Measurements from ENCODE around the gene VILL.

VILL gene

DNA sequence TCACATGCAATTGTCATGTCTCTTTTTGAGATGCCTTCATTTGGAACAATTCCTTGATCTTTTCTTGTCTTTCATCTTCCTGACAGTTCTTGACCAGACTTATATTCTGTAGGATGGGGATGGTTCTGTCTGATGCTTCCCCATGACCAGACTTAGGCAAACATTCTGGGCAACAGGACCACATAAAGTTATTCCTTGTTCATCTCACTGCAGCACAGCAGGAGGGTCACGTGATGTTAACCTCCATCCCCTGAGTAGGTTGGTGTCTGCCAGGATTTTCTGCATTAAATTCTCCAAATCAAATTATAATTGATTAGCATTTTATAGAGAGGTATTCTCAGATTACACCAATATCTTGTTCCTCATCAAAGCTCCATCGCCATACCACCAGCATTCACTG is 56.2 kb downstream of the VILL start:
- no peaks in the 10 kb centered on the region for H3K9me3 ChIP-seq (ENCODE audit: control insufficient read depth, low read length)
- no peaks in the 10 kb centered on the region for H3K36me3 ChIP-seq (ENCODE audit: control insufficient read depth in 1 of 2, insufficient read depth in 2 of 2, low read depth in 1 of 2, low read length in 2 of 2)
- H3K27ac ChIP-seq (ENCODE audit: low read length, poor library complexity, severe bottlenecking) = no peak overlapping the region
- no peaks in the 10 kb centered on the region for H3K4me1 ChIP-seq (ENCODE audit: control insufficient read depth, insufficient read depth, low read depth, low read length)
- H3K27me3 ChIP-seq (ENCODE audit: control insufficient read depth in 1 of 2, insufficient read depth in 1 of 2, low read length in 2 of 2) = peaks cover 24 to 34% of the 10 kb centered on the region in 2 experiments
- H3K23ac ChIP-seq (ENCODE audit: low read length in 2 of 2) = no peak overlapping the region
- no peak overlapping the region for H3K9ac ChIP-seq (ENCODE audit: low read length)
- no peak overlapping the region for H2BK12ac ChIP-seq (ENCODE audit: low read length in 2 of 2)
- H3K4me2 ChIP-seq (ENCODE audit: low read length, poor library complexity, severe bottlenecking) = no peak overlapping the region
- H2AFZ ChIP-seq (ENCODE audit: low read depth, low read length) = no peak overlapping the region
- no peak overlapping the region for H3K18ac ChIP-seq (ENCODE audit: low read depth in 1 of 2, low read length in 2 of 2)
- no peak overlapping the region for H3K14ac ChIP-seq (ENCODE audit: low read length in 2 of 2)
- H4K91ac ChIP-seq (ENCODE audit: low read length) = no peak overlapping the region
- H2BK15ac ChIP-seq (ENCODE audit: low read depth, poor library complexity, severe bottlenecking) = no peak overlapping the region
- H2BK5ac ChIP-seq (ENCODE audit: low read depth, low read length, poor library complexity, severe bottlenecking) = no peak overlapping the region
- H4K8ac ChIP-seq (ENCODE audit: low read length) = no peak overlapping the region
- H3K4me3 ChIP-seq (ENCODE audit: insufficient read depth in 1 of 2, low read depth in 1 of 2, low read length in 2 of 2) = no peak overlapping the region
- no peak overlapping the region for H2BK120ac ChIP-seq (ENCODE audit: low read depth, low read length)
- no peak overlapping the region for H2AK5ac ChIP-seq (ENCODE audit: low read length, severe bottlenecking)
- no peak overlapping the region for H3K4ac ChIP-seq (ENCODE audit: low read depth in 1 of 2, low read length in 2 of 2)
- no peak for DNase-seq
- WGBS = no CpG with 5 or more reads among the region's 2 CpGs
- no peaks in the 10 kb centered on the region for H3K79me1 ChIP-seq (replicated peaks; ENCODE audit: low read length, poor library complexity, severe bottlenecking)

- H3K4me1 ChIP-seq (ENCODE audit: control insufficient read depth, insufficient read depth, low read depth, low read length) = no peaks in the 10 kb centered on the region
- no peaks in the 10 kb centered on the region for H3K9me3 ChIP-seq (ENCODE audit: control insufficient read depth, low read length)
- 22% methylated on average over 2 of the region's 2 CpGs for WGBS
Measured at GRCh38 chr3:38047896-38048295, 57.3 kb downstream of the VILL start.

GRCh38 chr3:38049358-38050126 is 59.0 kb downstream of the VILL start:
- H2BK15ac ChIP-seq (ENCODE audit: low read depth, poor library complexity, severe bottlenecking) = no peak overlapping the region
- no peak overlapping the region for H4K91ac ChIP-seq (ENCODE audit: low read length)
- H2BK5ac ChIP-seq (ENCODE audit: low read depth, low read length, poor library complexity, severe bottlenecking) = no peak overlapping the region
- H3K4ac ChIP-seq (ENCODE audit: low read depth in 1 of 2, low read length in 2 of 2) = no peak overlapping the region
- WGBS = 77% methylated on average over 4 of the region's 4 CpGs
- no peaks in the 10 kb centered on the region for H3K79me1 ChIP-seq (replicated peaks; ENCODE audit: low read length, poor library complexity, severe bottlenecking)
- H3K36me3 ChIP-seq (ENCODE audit: control insufficient read depth in 1 of 2, insufficient read depth in 2 of 2, low read depth in 1 of 2, low read length in 2 of 2) = no peaks in the 10 kb centered on the region
- no peak overlapping the region for H2BK120ac ChIP-seq (ENCODE audit: low read depth, low read length)
- H3K27me3 ChIP-seq (ENCODE audit: control insufficient read depth in 1 of 2, insufficient read depth in 1 of 2, low read length in 2 of 2) = peaks cover 23 to 34% of the 10 kb centered on the region in 2 experiments
- no peak for DNase-seq
- H3K18ac ChIP-seq (ENCODE audit: low read depth in 1 of 2, low read length in 2 of 2) = no peak overlapping the region
- no peak overlapping the region for H3K27ac ChIP-seq (ENCODE audit: low read length, poor library complexity, severe bottlenecking)
- H3K23ac ChIP-seq (ENCODE audit: low read length in 2 of 2) = no peak overlapping the region
- H2AFZ ChIP-seq (ENCODE audit: low read depth, low read length) = no peak overlapping the region
- no peak overlapping the region for H3K4me3 ChIP-seq (ENCODE audit: insufficient read depth in 1 of 2, low read depth in 1 of 2, low read length in 2 of 2)
- H3K4me1 ChIP-seq (ENCODE audit: control insufficient read depth, insufficient read depth, low read depth, low read length) = no peaks in the 10 kb centered on the region
- no peak overlapping the region for H3K14ac ChIP-seq (ENCODE audit: low read length in 2 of 2)
- H3K9me3 ChIP-seq (ENCODE audit: control insufficient read depth, low read length) = no peaks in the 10 kb centered on the region
- H3K4me2 ChIP-seq (ENCODE audit: low read length, poor library complexity, severe bottlenecking) = no peak overlapping the region
- no peak overlapping the region for H2AK5ac ChIP-seq (ENCODE audit: low read length, severe bottlenecking)
- H2BK12ac ChIP-seq (ENCODE audit: low read length in 2 of 2) = no peak overlapping the region
- no peak overlapping the region for H4K8ac ChIP-seq (ENCODE audit: low read length)
- H3K9ac ChIP-seq (ENCODE audit: low read length) = no peak overlapping the region

More at GRCh38 chr3:38047896-38048295, 57.3 kb downstream of the VILL start:
- H3K4ac ChIP-seq (ENCODE audit: low read depth in 1 of 2, low read length in 2 of 2) = no peak overlapping the region
- H3K14ac ChIP-seq (ENCODE audit: low read length in 2 of 2) = no peak overlapping the region
- no peak overlapping the region for H3K27ac ChIP-seq (ENCODE audit: low read length, poor library complexity, severe bottlenecking)
- no peak overlapping the region for H2BK5ac ChIP-seq (ENCODE audit: low read depth, low read length, poor library complexity, severe bottlenecking)
- H3K36me3 ChIP-seq (ENCODE audit: control insufficient read depth in 1 of 2, insufficient read depth in 2 of 2, low read depth in 1 of 2, low read length in 2 of 2) = no peaks in the 10 kb centered on the region
- no peak overlapping the region for H4K8ac ChIP-seq (ENCODE audit: low read length)
- no peak overlapping the region for H2AK5ac ChIP-seq (ENCODE audit: low read length, severe bottlenecking)
- H3K4me3 ChIP-seq (ENCODE audit: insufficient read depth in 1 of 2, low read depth in 1 of 2, low read length in 2 of 2) = no peak overlapping the region
- H3K9ac ChIP-seq (ENCODE audit: low read length) = no peak overlapping the region
- no peak for DNase-seq
- peaks cover 24 to 34% of the 10 kb centered on the region in 2 experiments for H3K27me3 ChIP-seq (ENCODE audit: control insufficient read depth in 1 of 2, insufficient read depth in 1 of 2, low read length in 2 of 2)
- H3K23ac ChIP-seq (ENCODE audit: low read length in 2 of 2) = no peak overlapping the region
- no peak overlapping the region for H2BK12ac ChIP-seq (ENCODE audit: low read length in 2 of 2)
- no peak overlapping the region for H3K18ac ChIP-seq (ENCODE audit: low read depth in 1 of 2, low read length in 2 of 2)
- no peak overlapping the region for H3K4me2 ChIP-seq (ENCODE audit: low read length, poor library complexity, severe bottlenecking)
- no peaks in the 10 kb centered on the region for H3K79me1 ChIP-seq (replicated peaks; ENCODE audit: low read length, poor library complexity, severe bottlenecking)
- H4K91ac ChIP-seq (ENCODE audit: low read length) = no peak overlapping the region
- H2BK15ac ChIP-seq (ENCODE audit: low read depth, poor library complexity, severe bottlenecking) = no peak overlapping the region
- H2BK120ac ChIP-seq (ENCODE audit: low read depth, low read length) = no peak overlapping the region
- H2AFZ ChIP-seq (ENCODE audit: low read depth, low read length) = no peak overlapping the region

GRCh38 chr3:38051131-38051530 is 60.5 kb downstream of the VILL start:
- H3K14ac ChIP-seq (ENCODE audit: low read length in 2 of 2) = no peak overlapping the region
- H2AK5ac ChIP-seq (ENCODE audit: low read length, severe bottlenecking) = no peak overlapping the region
- no peak overlapping the region for H3K27ac ChIP-seq (ENCODE audit: low read length, poor library complexity, severe bottlenecking)
- H2BK15ac ChIP-seq (ENCODE audit: low read depth, poor library complexity, severe bottlenecking) = no peak overlapping the region
- H3K9ac ChIP-seq (ENCODE audit: low read length) = no peak overlapping the region
- no peak overlapping the region for H3K23ac ChIP-seq (ENCODE audit: low read length in 2 of 2)
- H3K4ac ChIP-seq (ENCODE audit: low read depth in 1 of 2, low read length in 2 of 2) = no peak overlapping the region
- DNase-seq = no peak
- H4K91ac ChIP-seq (ENCODE audit: low read length) = no peak overlapping the region
- no peaks in the 10 kb centered on the region for H3K79me1 ChIP-seq (replicated peaks; ENCODE audit: low read length, poor library complexity, severe bottlenecking)
- no peaks in the 10 kb centered on the region for H3K9me3 ChIP-seq (ENCODE audit: control insufficient read depth, low read length)
- H2AFZ ChIP-seq (ENCODE audit: low read depth, low read length) = no peak overlapping the region
- no peak overlapping the region for H2BK5ac ChIP-seq (ENCODE audit: low read depth, low read length, poor library complexity, severe bottlenecking)
- no peak overlapping the region for H3K4me2 ChIP-seq (ENCODE audit: low read length, poor library complexity, severe bottlenecking)
- no peak overlapping the region for H3K18ac ChIP-seq (ENCODE audit: low read depth in 1 of 2, low read length in 2 of 2)
- H3K36me3 ChIP-seq (ENCODE audit: control insufficient read depth in 1 of 2, insufficient read depth in 2 of 2, low read depth in 1 of 2, low read length in 2 of 2) = no peaks in the 10 kb centered on the region
- H2BK12ac ChIP-seq (ENCODE audit: low read length in 2 of 2) = no peak overlapping the region
- WGBS = 87% methylated on average over 13 of the region's 13 CpGs
- peaks cover 14 to 18% of the 10 kb centered on the region in 2 experiments for H3K27me3 ChIP-seq (ENCODE audit: control insufficient read depth in 1 of 2, insufficient read depth in 1 of 2, low read length in 2 of 2)
- H4K8ac ChIP-seq (ENCODE audit: low read length) = no peak overlapping the region
- H2BK120ac ChIP-seq (ENCODE audit: low read depth, low read length) = no peak overlapping the region
- no peaks in the 10 kb centered on the region for H3K4me1 ChIP-seq (ENCODE audit: control insufficient read depth, insufficient read depth, low read depth, low read length)
- no peak overlapping the region for H3K4me3 ChIP-seq (ENCODE audit: insufficient read depth in 1 of 2, low read depth in 1 of 2, low read length in 2 of 2)
